GM08714 (cell line): ENCODE measurements around the gene ZFYVE9.
"Not testable (repeated sequence)": the region's sequence is repeated elsewhere in the genome, so short reads cannot be mapped to it uniquely, and the experiment has no call there.

ENCODE experiments used
- H3K4me3 ChIP-seq: fragments of 200-500 bp; sonication (Bioruptor generic); 2 replicates; pipeline ENCODE4 v1.5.1; 2014; ENCODE audit warnings: mild to moderate bottlenecking, low read length, inconsistent platforms
- ZNF274 ChIP-seq: IDR thresholded peaks from 2 replicates; pipeline ENCODE4 v1.6.1; 2012; ENCODE audit warnings: mild to moderate bottlenecking, low read depth, low read length

ZFYVE9 gene

DNA sequence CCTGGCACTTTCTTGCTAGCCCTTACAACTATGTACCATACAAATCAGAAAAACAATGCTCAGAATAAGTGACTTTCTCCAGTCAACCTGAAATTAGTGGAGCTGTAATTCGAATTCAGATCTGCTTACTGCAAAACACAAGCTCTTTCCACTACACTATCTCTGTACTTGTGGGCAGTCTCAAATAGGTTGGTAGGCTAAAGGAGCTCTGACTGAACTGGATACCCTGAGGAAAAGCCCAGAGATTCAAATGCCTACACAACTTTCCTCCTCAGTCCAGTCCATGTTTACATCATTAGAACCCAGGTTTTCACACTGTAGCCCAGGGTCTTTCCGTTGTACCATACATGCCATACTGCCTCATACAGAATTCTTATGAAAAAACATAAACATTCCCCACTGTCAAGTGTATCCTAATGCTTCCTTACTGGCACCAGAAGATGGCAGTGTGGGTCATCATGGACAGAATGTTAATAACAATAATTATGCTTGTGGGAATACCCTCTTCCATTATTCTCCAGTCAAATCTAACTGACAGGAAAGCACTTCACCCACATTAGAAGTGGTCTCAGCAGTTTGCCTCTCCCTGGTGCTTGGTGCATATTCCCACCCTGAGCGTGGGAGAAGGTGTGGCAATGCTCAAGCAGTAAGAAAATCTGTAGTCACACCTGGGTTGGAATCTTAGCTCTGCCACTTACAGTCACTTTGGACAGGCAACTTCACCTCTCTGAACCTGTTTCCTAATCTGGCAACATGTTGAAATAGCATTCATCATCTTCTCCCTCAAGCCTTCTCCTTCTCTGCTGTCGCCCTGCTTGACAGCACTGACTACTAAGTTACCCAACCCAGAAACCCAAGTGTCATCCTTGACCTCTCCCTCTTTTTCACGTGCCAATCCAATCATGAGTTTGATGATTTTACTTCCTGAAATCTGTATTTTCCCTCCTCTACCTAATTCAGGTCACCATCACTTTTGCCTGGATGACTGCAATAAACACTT is 14.4 kb upstream of the ZFYVE9 start:
- H3K4me3 ChIP-seq, result no peak overlapping the region
- TF ChIP-seq ZNF274, result no peak

DNA sequence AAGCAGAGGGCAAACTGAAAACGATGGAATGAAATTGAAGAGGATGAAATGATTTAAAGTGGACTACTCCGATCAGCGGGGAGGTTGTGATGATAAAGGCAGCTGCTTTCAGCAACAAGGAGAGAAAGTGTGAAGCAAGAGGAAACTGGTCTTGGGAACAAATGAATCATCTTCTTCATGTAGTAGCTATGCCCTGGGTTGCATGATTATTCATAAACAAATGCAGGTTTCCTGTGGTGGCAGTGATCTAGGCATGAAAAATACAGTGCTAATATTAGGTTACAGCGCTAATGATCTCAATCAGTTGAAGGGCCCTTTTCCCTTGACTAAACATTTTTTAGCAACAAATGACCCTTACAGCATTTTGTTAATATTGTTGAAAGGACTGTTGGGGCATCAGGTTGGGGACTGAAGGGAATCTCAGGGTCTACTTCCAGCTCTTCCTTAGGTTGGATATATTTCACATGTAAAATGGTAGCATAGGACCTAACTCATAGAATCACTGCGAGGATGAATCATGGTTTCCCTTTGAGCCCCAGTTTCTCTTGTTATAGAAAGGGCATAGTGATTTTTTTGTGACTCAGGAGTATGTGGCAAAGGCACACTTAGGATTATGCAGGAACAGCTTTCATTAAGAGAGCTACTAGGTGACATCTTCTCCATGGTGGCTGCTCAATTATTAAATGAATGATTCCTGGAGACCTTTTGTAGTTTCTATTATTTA is 1.9 kb upstream of the ZFYVE9 start:
- TF ChIP-seq ZNF274, result no peak
- H3K4me3 ChIP-seq, result no peak overlapping the region; the same call in 1 of the 2 replicates

DNA sequence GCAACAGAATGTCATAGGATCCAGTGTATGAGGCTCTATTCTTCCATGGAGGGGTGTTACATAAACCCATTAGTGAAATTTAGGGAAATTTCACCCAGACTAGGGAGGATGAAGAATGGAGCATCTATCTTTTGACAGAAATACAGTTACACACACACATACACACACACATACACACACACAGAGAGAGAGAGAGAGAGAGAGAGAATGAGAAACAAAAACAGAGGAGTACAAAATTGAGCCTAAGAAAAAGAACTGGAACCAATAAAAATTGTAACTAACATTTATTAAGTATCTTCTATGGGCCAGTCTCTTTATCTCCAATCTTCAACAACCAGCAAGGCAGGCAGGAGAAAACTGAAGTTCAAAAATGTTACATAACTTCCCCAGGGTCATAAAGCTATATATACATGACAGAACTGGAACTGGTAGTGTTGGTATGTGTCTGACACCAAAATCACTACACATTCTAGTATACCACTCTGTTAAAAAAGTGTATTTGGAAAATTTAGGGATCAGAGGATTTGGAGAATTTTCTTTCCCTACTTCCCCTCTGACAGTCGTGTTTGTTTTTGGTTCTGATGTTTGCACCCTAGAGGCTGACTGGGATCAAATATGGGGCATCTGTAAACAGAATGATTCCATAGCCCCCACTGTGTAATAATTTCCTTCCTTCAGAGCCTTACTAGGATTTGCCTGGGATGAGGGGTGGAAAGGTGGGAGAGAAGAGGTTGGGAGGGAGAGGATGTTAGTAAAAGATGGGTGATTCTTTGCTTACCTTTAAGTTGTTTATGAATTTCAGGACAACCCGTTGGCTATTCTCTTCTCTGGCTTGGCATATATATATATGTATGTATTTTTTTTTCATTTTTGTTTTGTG is 1.0 kb upstream of the ZFYVE9 start:
- TF ChIP-seq ZNF274, result no peak
- no peak overlapping the region; the same call in 1 of the 2 replicates for H3K4me3 ChIP-seq

DNA sequence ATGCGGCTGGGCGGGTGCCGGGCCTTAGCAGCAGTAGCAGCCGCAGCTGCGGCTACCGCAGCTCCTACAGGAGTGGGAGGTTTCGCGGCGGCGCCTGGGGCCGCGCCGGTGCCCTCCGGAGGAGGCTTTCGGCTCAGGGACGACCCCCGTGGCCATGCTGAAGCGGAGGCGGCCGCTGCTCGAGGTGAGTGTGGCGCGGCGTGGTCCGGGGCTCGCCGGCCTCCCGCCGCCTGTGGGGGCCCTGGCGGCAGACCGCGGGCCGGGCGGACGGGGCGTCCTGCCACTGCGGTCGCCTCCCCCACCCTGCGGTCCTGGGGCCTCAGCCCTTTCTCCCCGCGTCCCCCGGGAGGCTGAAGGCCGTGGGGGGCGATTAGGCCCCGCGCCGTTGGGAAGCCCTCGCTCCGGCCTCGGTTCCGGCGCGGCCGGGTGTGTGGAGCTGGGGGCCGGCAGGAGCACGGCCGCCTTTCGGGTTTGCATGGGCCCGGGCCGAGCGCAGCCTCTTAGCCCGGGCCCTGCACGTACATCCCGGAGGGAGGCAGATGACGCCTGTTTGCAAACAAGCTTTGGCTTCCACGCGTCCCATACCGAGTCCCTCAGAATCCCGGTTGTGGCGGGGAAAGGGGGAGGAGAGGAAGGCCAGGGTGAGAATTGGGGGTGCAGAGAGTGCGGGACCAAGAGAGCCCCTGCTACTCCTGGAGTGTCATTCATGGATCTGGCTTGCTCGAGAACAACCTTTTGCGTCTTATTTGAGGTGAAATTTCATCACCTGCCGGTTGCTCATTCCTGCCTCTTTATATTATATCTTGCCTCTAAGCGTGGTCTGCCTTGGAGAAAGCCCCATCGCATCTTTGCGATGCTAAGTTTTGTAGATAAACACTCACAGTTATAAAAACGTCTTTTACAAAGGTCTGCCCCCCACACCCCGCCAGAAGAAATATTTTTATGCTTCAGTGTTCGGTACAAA is 613 bp downstream of the ZFYVE9 start:
- peak overlapping the region; percentile 62 for H3K4me3 ChIP-seq
- no peak for TF ChIP-seq ZNF274

DNA sequence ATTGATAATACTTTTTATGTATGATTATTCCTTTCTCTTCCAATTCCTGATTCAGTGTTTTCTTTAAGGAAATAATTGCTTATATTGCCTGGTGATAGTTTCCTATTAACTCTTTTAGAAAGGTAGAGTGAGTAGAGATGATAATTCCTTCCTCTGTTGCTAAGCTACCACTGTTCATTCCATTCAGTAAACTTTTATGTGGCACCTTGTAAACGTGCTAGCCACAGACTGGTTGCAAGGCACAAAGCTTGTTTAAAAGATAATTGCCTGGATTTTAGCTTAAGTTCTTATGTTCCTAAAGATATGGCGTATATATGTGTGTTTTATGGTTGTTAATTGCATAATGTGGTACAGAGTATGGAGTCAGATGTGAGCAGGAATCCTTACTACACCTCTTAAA is 3.2 kb downstream of the ZFYVE9 start:
- H3K4me3 ChIP-seq, result no peak overlapping the region

DNA sequence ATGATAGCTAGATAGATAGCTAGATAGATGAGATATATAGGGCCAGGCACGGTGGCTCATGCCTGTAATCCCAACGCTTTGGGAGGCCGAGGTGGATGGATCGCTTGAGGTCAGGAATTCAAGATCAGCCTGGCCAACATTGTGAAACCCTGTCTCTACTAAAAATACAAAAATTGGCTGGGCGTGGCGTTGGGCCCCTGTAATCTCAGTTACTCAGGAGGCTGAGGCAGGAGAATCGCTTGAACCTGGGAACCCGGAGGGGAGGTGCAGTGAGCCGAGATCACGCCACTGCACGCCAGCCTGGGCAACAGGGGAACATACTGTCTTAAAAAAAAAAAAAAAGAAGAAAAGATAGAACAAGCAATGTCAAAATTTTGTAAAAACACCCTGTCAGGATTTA is 8.6 kb downstream of the ZFYVE9 start:
- not testable (repeated sequence) for H3K4me3 ChIP-seq

More for the DNA sequence above, 3.2 kb downstream of the ZFYVE9 start:
- TF ChIP-seq ZNF274, result no peak

DNA sequence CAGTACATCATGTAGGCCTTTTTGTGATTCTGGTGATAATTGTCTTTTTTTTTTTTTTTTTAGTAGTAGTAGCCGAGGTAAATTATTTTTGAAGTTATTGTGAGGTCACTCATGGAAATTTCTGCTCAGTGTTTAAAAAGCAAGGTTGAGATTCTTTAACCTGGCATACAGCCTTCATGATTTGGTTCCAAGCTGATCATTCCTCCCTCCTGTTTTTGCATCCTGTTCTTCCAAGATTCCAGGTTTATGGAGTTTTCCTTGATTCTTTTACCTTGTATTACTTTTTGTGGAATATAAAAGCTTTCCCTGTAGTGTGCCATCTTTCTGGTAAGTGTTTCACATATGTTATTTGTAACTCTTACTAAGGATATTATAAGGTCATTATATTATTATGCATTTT is 9.1 kb downstream of the ZFYVE9 start:
- H3K4me3 ChIP-seq, result no peak overlapping the region
- TF ChIP-seq ZNF274, result no peak

DNA sequence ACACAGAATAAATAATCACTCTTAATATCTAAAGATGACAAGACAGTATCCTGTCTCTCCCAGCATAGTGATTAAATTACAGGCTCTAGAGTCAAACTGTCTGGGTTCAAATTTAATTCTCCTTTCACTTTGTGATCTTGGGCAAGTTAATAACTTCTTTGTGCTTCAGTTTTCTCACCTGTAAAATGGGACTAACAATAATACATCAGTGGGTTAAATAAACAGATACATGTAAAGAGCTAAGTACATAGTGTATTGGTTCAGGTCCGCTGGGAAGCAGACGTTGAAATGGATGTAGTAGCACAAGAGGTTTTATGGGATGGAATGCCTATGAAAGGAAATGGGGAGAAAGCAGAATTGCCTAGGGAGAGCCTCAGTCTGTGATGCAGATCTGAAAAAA is 10.7 kb downstream of the ZFYVE9 start:
- TF ChIP-seq ZNF274, result no peak
- H3K4me3 ChIP-seq, result no peak overlapping the region

DNA sequence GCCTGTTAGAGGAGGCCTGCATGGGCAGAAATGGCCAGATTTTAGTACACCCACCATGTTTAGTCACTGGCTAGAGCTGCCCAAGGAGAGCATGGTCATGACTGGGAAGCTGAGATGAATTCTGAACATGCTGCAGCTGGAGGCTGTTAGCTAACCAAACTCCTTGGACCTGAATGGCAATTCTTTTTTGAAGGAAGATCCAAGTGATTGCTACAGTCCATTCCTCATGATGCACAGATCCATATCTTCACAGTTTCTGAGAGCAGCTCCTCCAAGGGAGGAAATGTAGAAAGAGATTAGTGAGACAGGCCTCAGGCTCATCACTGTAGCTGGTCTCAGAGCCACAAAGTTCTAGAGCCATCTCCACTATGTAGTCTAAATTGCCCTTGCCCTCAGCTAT is 11.1 kb downstream of the ZFYVE9 start:
- H3K4me3 ChIP-seq, result no peak overlapping the region
- TF ChIP-seq ZNF274, result no peak

DNA sequence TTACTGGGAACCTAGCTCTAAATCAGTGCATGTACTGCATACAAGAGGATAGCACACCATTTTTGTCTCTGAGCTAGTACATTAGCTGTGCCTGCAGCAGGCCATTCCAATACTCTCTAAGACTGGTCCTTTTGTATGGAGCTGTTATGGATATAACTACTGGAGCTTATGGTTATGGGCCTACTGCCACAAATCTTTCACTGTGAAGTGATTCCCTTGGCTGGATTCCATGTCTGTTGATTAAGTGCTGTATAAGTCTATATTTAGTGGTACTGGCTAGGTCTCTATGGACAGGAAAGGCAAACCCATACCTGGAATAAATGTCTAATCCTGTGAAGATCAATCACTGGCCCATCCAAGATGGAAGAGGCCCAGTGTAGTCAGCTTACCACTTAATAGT is 12.0 kb downstream of the ZFYVE9 start:
- H3K4me3 ChIP-seq, result no peak overlapping the region
- TF ChIP-seq ZNF274, result no peak

DNA sequence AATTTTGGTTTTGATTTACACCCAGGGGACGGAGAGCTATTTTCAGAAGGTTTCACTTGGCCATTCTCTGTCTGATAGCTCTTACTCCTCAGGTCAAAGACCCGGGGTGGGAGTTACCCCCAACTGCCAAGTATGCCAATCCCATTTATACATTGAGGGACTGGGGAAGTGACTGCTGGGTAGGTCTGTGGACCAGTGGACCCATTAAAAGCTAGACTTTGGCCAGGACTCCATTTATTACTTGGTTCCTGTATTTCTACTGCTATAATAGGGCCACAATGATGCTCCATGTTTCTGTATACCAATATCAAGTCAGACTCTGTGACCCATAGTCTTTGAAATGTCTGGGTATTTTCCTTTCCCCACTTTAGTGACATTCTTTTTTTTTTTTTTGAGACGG is 14.6 kb downstream of the ZFYVE9 start:
- TF ChIP-seq ZNF274, result no peak
- no peak overlapping the region for H3K4me3 ChIP-seq

DNA sequence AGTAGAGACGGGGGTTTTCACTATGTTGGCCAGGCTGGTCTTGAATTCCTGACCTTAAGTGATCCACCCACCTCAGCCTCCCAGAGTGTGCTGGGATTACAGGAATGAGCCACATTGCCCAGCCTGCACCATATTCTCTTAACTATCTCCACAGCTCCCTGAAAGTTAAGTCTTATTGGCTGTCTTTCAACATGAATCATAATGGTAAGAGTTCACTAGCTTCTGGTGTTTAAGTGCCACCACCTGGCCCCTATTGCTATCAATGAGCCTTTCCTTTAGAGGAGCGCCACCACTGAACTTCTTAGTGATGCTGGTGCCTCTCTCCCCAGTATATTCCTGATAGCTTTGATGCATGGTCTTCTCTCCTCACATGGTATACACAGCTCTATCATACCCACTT is 15.7 kb downstream of the ZFYVE9 start:
- no peak overlapping the region for H3K4me3 ChIP-seq
- no peak for TF ChIP-seq ZNF274

DNA sequence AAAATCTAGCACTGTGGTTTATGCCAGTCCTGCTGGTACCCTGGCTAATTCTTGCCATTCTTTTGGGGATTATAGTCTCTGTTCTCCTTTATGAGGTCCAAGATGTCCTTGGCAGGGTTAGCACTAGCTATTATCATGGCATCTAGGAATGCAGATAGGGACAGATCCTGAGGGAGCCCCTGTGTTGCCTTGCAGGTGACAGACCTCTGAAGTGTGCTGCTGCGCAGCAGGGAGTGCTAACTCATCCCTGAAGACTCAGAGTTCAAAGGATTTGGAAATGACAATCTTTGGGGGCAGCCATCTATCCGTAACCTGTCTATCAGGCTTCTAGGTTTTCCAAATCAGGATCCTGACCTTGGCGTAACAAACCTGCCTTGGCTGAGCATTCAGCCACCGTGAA is 16.3 kb downstream of the ZFYVE9 start:
- no peak for TF ChIP-seq ZNF274

More for the DNA sequence above, 16.3 kb downstream of the ZFYVE9 start:
- H3K4me3 ChIP-seq, result no peak overlapping the region
